ENCODE data around the gene NDUFAF2.

The NDUFAF2 gene

DNA sequence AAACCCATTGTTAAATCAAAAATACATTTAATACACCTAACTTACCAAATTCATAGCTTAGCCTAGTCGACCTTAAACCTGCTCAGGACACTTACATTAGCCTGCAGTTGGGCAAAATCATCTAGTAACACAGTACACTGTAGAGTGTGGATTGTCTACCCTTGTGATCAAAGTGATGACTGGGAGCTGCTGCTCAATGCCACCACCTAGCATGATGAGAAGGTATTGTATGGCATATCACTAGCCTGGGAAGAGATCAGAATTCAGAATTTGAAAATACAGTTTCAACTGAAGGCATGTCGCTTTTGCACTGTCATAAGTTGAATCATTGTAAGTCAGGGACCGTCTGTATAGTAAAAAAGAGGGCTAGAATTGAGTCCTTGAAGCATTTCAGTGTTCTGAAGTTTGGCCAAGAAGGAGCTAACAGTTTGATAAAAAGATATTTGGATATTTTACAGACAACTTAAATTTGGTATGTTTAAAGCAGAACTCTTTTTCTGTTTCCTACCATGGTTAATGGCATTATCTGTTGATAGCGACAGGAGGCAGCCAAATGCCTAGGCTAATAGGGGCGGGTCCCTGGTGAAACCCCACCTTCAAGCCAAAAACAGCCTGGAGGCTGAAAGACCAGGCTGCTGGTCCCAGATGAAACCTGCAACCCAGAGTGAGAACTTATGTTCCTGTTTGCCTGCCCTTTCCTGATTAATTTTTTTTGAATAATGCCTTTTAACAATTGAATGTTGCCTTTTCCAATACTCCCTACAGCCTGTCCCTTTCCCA, 194.3 kb downstream of the NDUFAF2 start:
- H3K27ac Mint-ChIP-seq = no peak overlapping the region
- no peak overlapping the region for H3K4me3 Mint-ChIP-seq
- H3K27me3 Mint-ChIP-seq = no peaks in the 10 kb centered on the region
- H3K36me3 Mint-ChIP-seq = peaks cover 5% of the 10 kb centered on the region
- ATAC-seq (ENCODE audit: low read depth) (no peak), DNase-seq (ENCODE audit: low spot score in 2 of 2) (no peak)
- H3K9me3 Mint-ChIP-seq = no peaks in the 10 kb centered on the region
- H3K4me1 Mint-ChIP-seq = no peaks in the 10 kb centered on the region

- DNase-seq (ENCODE audit: low spot score in 2 of 2) (no peak), ATAC-seq (ENCODE audit: low read depth) (no peak)
- H3K27me3 Mint-ChIP-seq = no peaks in the 10 kb centered on the region
- H3K9me3 Mint-ChIP-seq = no peaks in the 10 kb centered on the region
- peaks cover 5% of the 10 kb centered on the region for H3K36me3 Mint-ChIP-seq
- H3K27ac Mint-ChIP-seq = no peak overlapping the region
- no peaks in the 10 kb centered on the region for H3K4me1 Mint-ChIP-seq
- no peak overlapping the region for H3K4me3 Mint-ChIP-seq
Observed at GRCh38 chr5:61139931-61140330, 194.9 kb downstream of the NDUFAF2 start.

GRCh38 chr5:61141801-61142200, 196.8 kb downstream of the NDUFAF2 start:
- DNase-seq (ENCODE audit: low spot score in 2 of 2) = no peak
- H3K27ac Mint-ChIP-seq = no peak overlapping the region
- H3K27me3 Mint-ChIP-seq = no peaks in the 10 kb centered on the region
- no peak for ATAC-seq (ENCODE audit: low read depth)
- peaks cover 3% of the 10 kb centered on the region for H3K36me3 Mint-ChIP-seq
- H3K4me3 Mint-ChIP-seq = no peak overlapping the region
- peaks cover 3% of the 10 kb centered on the region for H3K9me3 Mint-ChIP-seq
- no peaks in the 10 kb centered on the region for H3K4me1 Mint-ChIP-seq

- peaks cover 3% of the 10 kb centered on the region for H3K9me3 Mint-ChIP-seq
- no peaks in the 10 kb centered on the region for H3K4me1 Mint-ChIP-seq
- H3K4me3 Mint-ChIP-seq = no peak overlapping the region
- H3K27me3 Mint-ChIP-seq = no peaks in the 10 kb centered on the region
- DNase-seq (ENCODE audit: low spot score in 2 of 2) (no peak), ATAC-seq (ENCODE audit: low read depth) (no peak)
- no peak overlapping the region for H3K27ac Mint-ChIP-seq
- peaks cover 3% of the 10 kb centered on the region for H3K36me3 Mint-ChIP-seq
Observed at GRCh38 chr5:61142391-61142790, 197.4 kb downstream of the NDUFAF2 start.

GRCh38 chr5:61142811-61143210, 197.8 kb downstream of the NDUFAF2 start:
- Mint-ChIP-seq H3K27ac (no peak overlapping the region), H3K9me3 (peaks cover 3% of the 10 kb centered on the region), H3K4me3 (no peak overlapping the region), H3K36me3 (peaks cover 3% of the 10 kb centered on the region), H3K4me1 (no peaks in the 10 kb centered on the region), H3K27me3 (no peaks in the 10 kb centered on the region)
- ATAC-seq (ENCODE audit: low read depth) (no peak), DNase-seq (ENCODE audit: low spot score in 2 of 2) (no peak)

GRCh38 chr5:61148515-61148914, 203.5 kb downstream of the NDUFAF2 start:
- DNase-seq (ENCODE audit: low spot score in 2 of 2) (no peak), ATAC-seq (ENCODE audit: low read depth) (no peak)
- H3K4me3 Mint-ChIP-seq = no peak overlapping the region
- H3K36me3 Mint-ChIP-seq = peaks cover 8% of the 10 kb centered on the region
- H3K27me3 Mint-ChIP-seq = no peaks in the 10 kb centered on the region
- peaks cover 6% of the 10 kb centered on the region for H3K9me3 Mint-ChIP-seq
- no peak overlapping the region for H3K27ac Mint-ChIP-seq
- H3K4me1 Mint-ChIP-seq = no peaks in the 10 kb centered on the region

- peaks cover 20% of the 10 kb centered on the region for H3K36me3 Mint-ChIP-seq
Observed at GRCh38 chr5:61151893-61152292, 206.9 kb downstream of the NDUFAF2 start.

GRCh38 chr5:61159070-61159469, 214.1 kb downstream of the NDUFAF2 start:
- Mint-ChIP-seq H3K27ac (no peak overlapping the region), H3K4me3 (no peak overlapping the region), H3K9me3 (no peaks in the 10 kb centered on the region), H3K4me1 (peaks cover 13% of the 10 kb centered on the region), H3K27me3 (no peaks in the 10 kb centered on the region), H3K36me3 (peaks cover 29% of the 10 kb centered on the region)
- ATAC-seq (ENCODE audit: low read depth) = no peak
- DNase-seq (ENCODE audit: low spot score in 2 of 2) = no peak

More at GRCh38 chr5:61151893-61152292, 206.9 kb downstream of the NDUFAF2 start:
- Mint-ChIP-seq H3K9me3 (peaks cover 5% of the 10 kb centered on the region), H3K4me3 (no peak overlapping the region), H3K27ac (no peak overlapping the region), H3K4me1 (no peaks in the 10 kb centered on the region), H3K27me3 (no peaks in the 10 kb centered on the region)
- no peak for DNase-seq (ENCODE audit: low spot score in 2 of 2)
- ATAC-seq (ENCODE audit: low read depth) = no peak

- DNase-seq (ENCODE audit: low spot score in 2 of 2) (no peak), ATAC-seq (ENCODE audit: low read depth) (no peak)
- Mint-ChIP-seq H3K4me1 (peaks cover 13% of the 10 kb centered on the region), H3K27me3 (no peaks in the 10 kb centered on the region), H3K9me3 (no peaks in the 10 kb centered on the region), H3K4me3 (no peak overlapping the region), H3K36me3 (peaks cover 26% of the 10 kb centered on the region), H3K27ac (no peak overlapping the region)
Observed at GRCh38 chr5:61159836-61160235, 214.8 kb downstream of the NDUFAF2 start.

DNA sequence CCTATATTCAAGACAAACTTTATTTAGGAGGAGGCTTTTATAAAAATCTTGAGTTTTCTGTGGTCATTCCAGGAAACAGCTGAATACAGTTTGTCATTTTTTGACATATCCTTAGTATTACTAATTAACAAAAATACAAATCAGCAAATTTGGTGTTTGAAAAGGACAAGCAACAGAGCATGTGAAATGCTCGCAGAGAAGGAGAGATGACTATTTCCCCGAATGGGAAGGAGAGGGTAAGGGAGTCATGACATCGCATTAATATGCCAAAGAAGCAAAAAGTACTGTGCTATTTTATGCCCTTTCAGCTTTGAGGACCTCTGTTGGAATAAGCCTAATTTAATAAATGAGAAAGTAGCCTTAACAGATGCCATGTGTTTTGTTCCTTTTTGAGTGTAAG, 215.5 kb downstream of the NDUFAF2 start:
- no peak for ATAC-seq (ENCODE audit: low read depth)
- no peaks in the 10 kb centered on the region for H3K27me3 Mint-ChIP-seq
- no peak overlapping the region for H3K27ac Mint-ChIP-seq
- no peaks in the 10 kb centered on the region for H3K9me3 Mint-ChIP-seq
- DNase-seq (ENCODE audit: low spot score in 2 of 2) = no peak
- no peak overlapping the region for H3K4me3 Mint-ChIP-seq
- H3K36me3 Mint-ChIP-seq = peaks cover 21% of the 10 kb centered on the region
- H3K4me1 Mint-ChIP-seq = peaks cover 13% of the 10 kb centered on the region

- Mint-ChIP-seq H3K27me3 (no peaks in the 10 kb centered on the region), H3K27ac (peak within 1 kb of the TSS; percentile 96), H3K36me3 (peaks cover 18% of the 10 kb centered on the region), H3K9me3 (no peaks in the 10 kb centered on the region), H3K4me3 (peak within 1 kb of the TSS; percentile 94), H3K4me1 (peaks cover 13% of the 10 kb centered on the region)
- peak; percentile 57 to 70 for DNase-seq (ENCODE audit: low spot score in 2 of 2)
- peak; percentile 89 for ATAC-seq (ENCODE audit: low read depth)
Observed at GRCh38 chr5:61162010-61162831, 217.2 kb downstream of the NDUFAF2 start, which contains the start of gene SMIM15. Gene SMIM15, minus strand, starts transcription at chr5:61162468. Its CDS starts 2,297 bp downstream, at chr5:61160171.

GRCh38 chr5:61162832-61163567, 218.0 kb downstream of the NDUFAF2 start:
- peaks cover 13% of the 10 kb centered on the region for H3K4me1 Mint-ChIP-seq
- DNase-seq (ENCODE audit: low spot score in 2 of 2) = no peak
- H3K36me3 Mint-ChIP-seq = peaks cover 16% of the 10 kb centered on the region
- no peaks in the 10 kb centered on the region for H3K27me3 Mint-ChIP-seq
- H3K4me3 Mint-ChIP-seq = peak overlapping the region; percentile 94
- H3K27ac Mint-ChIP-seq = peak overlapping the region; percentile 96
- ATAC-seq (ENCODE audit: low read depth) = no peak
- no peaks in the 10 kb centered on the region for H3K9me3 Mint-ChIP-seq

DNA sequence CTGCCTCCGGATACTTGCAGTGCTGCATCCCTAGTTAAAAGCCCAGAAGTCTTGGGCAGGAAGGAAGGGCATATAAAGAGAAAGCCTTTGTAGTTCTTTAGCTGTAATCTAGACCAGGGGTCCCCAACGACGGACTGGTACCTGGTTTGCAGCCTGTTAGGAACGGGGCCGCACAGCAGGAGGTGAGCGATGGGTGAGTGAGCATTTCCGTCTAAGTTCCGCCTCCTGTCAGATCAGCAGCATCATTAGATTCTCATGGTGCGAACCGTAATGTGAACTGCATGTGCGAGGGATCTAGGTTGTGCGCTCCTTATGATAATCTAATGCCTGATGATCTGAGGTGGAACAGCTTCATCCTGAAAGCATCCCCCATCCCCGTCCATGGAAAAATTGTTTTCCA, 218.9 kb downstream of the NDUFAF2 start:
- peaks cover 13% of the 10 kb centered on the region for H3K4me1 Mint-ChIP-seq
- no peaks in the 10 kb centered on the region for H3K27me3 Mint-ChIP-seq
- H3K27ac Mint-ChIP-seq = no peak overlapping the region
- no peaks in the 10 kb centered on the region for H3K9me3 Mint-ChIP-seq
- peak overlapping the region; percentile 14 for H3K4me3 Mint-ChIP-seq
- ATAC-seq (ENCODE audit: low read depth) (no peak), DNase-seq (ENCODE audit: low spot score in 2 of 2) (no peak)
- H3K36me3 Mint-ChIP-seq = peaks cover 14% of the 10 kb centered on the region

- H3K27me3 Mint-ChIP-seq = no peaks in the 10 kb centered on the region
- H3K9me3 Mint-ChIP-seq = no peaks in the 10 kb centered on the region
- H3K4me1 Mint-ChIP-seq = peaks cover 7% of the 10 kb centered on the region
- no peak for ATAC-seq (ENCODE audit: low read depth)
- H3K4me3 Mint-ChIP-seq = no peak overlapping the region
- no peak overlapping the region for H3K27ac Mint-ChIP-seq
- no peak for DNase-seq (ENCODE audit: low spot score in 2 of 2)
- H3K36me3 Mint-ChIP-seq = no peaks in the 10 kb centered on the region
Observed at GRCh38 chr5:61167382-61167781, 222.4 kb downstream of the NDUFAF2 start.

Data from memory B cell (primary cell).